B cell (primary cell): ENCODE data around the gene FRK. TPM values are rescaled to one million over a fixed set of nuclear protein-coding genes. Genes with fewer than 3 reads are reported as not detected.

Experiments used
- ATAC-seq: fragments of 200-7000 bp; cut with Tn5 transposase; one replicate; pipeline ENCODE4 v1.10.0; 2021; ENCODE audit warnings: low read depth, mild to moderate bottlenecking, moderate number of reproducible peaks, moderate library complexity
- CTCF ChIA-PET: fragments of 350-600 bp; sonication (Branson Sonifier 250); formaldehyde crosslinking; loops from one replicate; lab custom pipeline; 2021; ENCODE audit warnings: antibody characterized with exemption, inconsistent platforms; lab: Charles Lee
- POLR2A ChIA-PET: fragments of 350-600 bp; sonication (Branson Sonifier 250); formaldehyde crosslinking; loops from one replicate; lab custom pipeline; 2021; ENCODE audit warnings: antibody characterized with exemption; lab: Charles Lee
- DNase-seq: peaks from one replicate; pipeline ENCODE4 v3.0.0; 2013
- H2AFZ ChIP-seq: 2 replicates; pipeline ENCODE4 v1.6.1; 2012; ENCODE audit warnings: mild to moderate bottlenecking, low read depth, low read length; ENCODE audit not compliant: insufficient read depth, poor library complexity, severe bottlenecking
- H3K27ac ChIP-seq, 2 donors: 1 replicate in 1 of 2; 2 replicates in 1 of 2; pipeline ENCODE4 v1.5.1; 2012 to 2013; ENCODE audit warnings: low read length in 2 of 2, mild to moderate bottlenecking in 2 of 2, moderate library complexity in 1 of 2
- H3K27me3 ChIP-seq, 4 experiments: fragments of 200-600 bp in 1 of 4; sonication (generic) in 1 of 4; replicated peaks in 1 of 4; 1 replicate in 2 of 4; 2 replicates in 2 of 4; pipeline versions ENCODE4 v1.6.1 to v1.7.0; 2013 to 2016; ENCODE audit warnings: low read length in 3 of 4, mild to moderate bottlenecking in 2 of 4, mixed read lengths in 1 of 4, moderate library complexity in 1 of 4; ENCODE audit not compliant: insufficient read depth in 4 of 4, control insufficient read depth in 3 of 4; ENCODE audit errors: control extremely low read depth in 1 of 4
- H3K36me3 ChIP-seq, 2 experiments: replicated peaks in 1 of 2; 1 replicate in 1 of 2; 2 replicates in 1 of 2; pipeline versions ENCODE4 v1.6.1 to v1.7.1; 2013; ENCODE audit warnings: low read length in 1 of 2; ENCODE audit not compliant: insufficient read depth in 2 of 2, control insufficient read depth in 1 of 2; ENCODE audit errors: control extremely low read depth in 1 of 2, extremely low read depth in 1 of 2
- H3K4me1 ChIP-seq, 2 donors: fragments of 200-600 bp in 1 of 2; sonication (generic) in 1 of 2; 1 replicate in 1 of 2; 2 replicates in 1 of 2; pipeline versions ENCODE4 v1.5.1 to v1.6.1; 2013 to 2017; ENCODE audit warnings: low read length in 2 of 2; ENCODE audit not compliant: control insufficient read depth in 2 of 2, insufficient read depth in 2 of 2
- H3K4me2 ChIP-seq: replicated peaks from 2 replicates; pipeline ENCODE3; 2012; ENCODE audit warnings: mild to moderate bottlenecking, low read depth, low read length; ENCODE audit not compliant: poor library complexity, severe bottlenecking
- H3K4me3 ChIP-seq, 5 experiments: fragments of 200-600 bp in 1 of 5; sonication (generic) in 1 of 5; 1 replicate in 3 of 5; 2 replicates in 2 of 5; pipeline versions ENCODE4 v1.5.1 to v1.7.0; 2011 to 2016; ENCODE audit warnings: low read length in 4 of 5, mild to moderate bottlenecking in 4 of 5, low read depth in 2 of 5, control low read depth in 1 of 5, moderate library complexity in 1 of 5; ENCODE audit not compliant: insufficient read depth in 1 of 5; ENCODE audit errors: control extremely low read depth in 1 of 5, extremely low read depth in 1 of 5
- H3K79me2 ChIP-seq: fragments of 200-600 bp; sonication (generic); one replicate; pipeline ENCODE4 v1.6.0; 2016; ENCODE audit warnings: low read length; ENCODE audit not compliant: control insufficient read depth, insufficient read depth
- H3K9ac ChIP-seq: fragments of 200-600 bp; sonication (generic); 2 replicates; pipeline ENCODE4 v1.6.1; 2017; ENCODE audit warnings: mild to moderate bottlenecking, low read length, moderate library complexity
- H3K9me3 ChIP-seq, 3 donors: one replicate each; pipeline versions ENCODE4 v1.6.1 to v1.7.1; 2013; ENCODE audit warnings: low read length in 2 of 3; ENCODE audit not compliant: control insufficient read depth in 2 of 3, insufficient read depth in 1 of 3; ENCODE audit errors: control extremely low read depth in 1 of 3
- H4K20me1 ChIP-seq: 2 replicates; pipeline ENCODE4 v1.6.0; 2012; ENCODE audit warnings: mild to moderate bottlenecking, low read length; ENCODE audit not compliant: insufficient read depth, control insufficient read depth, poor library complexity, severe bottlenecking
- H3K27ac Mint-ChIP-seq: one replicate; pipeline ENCODE4 v1.8.0; 2021; ENCODE audit warnings: mixed read lengths
- H3K27me3 Mint-ChIP-seq: one replicate; pipeline ENCODE4 v1.8.0; 2021; ENCODE audit warnings: mixed read lengths
- H3K4me1 Mint-ChIP-seq: one replicate; pipeline ENCODE4 v1.8.0; 2021; ENCODE audit warnings: mixed read lengths
- H3K4me3 Mint-ChIP-seq: one replicate; pipeline ENCODE4 v1.8.0; 2021; ENCODE audit warnings: mixed read lengths
- H3K9me3 Mint-ChIP-seq: one replicate; pipeline ENCODE4 v1.8.0; 2022; ENCODE audit warnings: mixed read lengths; ENCODE audit not compliant: insufficient read depth
- EZH2 ChIP-seq: IDR thresholded peaks from 2 replicates; pipeline ENCODE4 v1.6.1; 2012; ENCODE audit warnings: borderline replicate concordance, low read depth, mild to moderate bottlenecking, moderate library complexity, low read length; ENCODE audit not compliant: insufficient read depth, poor library complexity, severe bottlenecking
- WGBS: methylation state at CpG from one replicate; pipeline ENCODE4 v1.1.5; 2013; ENCODE audit warnings: missing lambda C conversion rate; ENCODE audit not compliant: insufficient coverage; 5-methylcytosine and 5-hydroxymethylcytosine counted together
- intact Hi-C: fragments of 100-400 bp; cut with micrococcal nuclease; formaldehyde crosslinking; loops from one replicate; pipeline ENCODE4 v1.10.0; 2022
- polyA plus RNA-seq: library from polyadenylated mRNA; depleted of rRNA; stranded (reverse); fragments of >200 nt; gene quantifications from 2 replicates; pipeline ENCODE4 v1.2.3, GENCODE V29; 2012
- total RNA-seq, 2 donors: library from RNA; stranded (reverse); fragments of 120-200 nt in 1 of 2; gene quantifications; 1 replicate in 1 of 2; 2 replicates in 1 of 2; pipeline versions ENCODE4 v1.2.3 to v1.2.4, GENCODE V29; 2013 to 2022
- TF ChIP-seq, protein P1 (sequence below): fragments of 200-600 bp; IDR thresholded peaks from one replicate; pipeline ENCODE4 v1.8.0; 2022; ENCODE audit warnings: antibody characterized with exemption, mild to moderate bottlenecking

Gene FRK
- total and polyA plus RNA-seq, 2 donors (not counting 1 experiment from before 2014, with no cell fraction given) = 0.01 to 0.07 TPM

DNA sequence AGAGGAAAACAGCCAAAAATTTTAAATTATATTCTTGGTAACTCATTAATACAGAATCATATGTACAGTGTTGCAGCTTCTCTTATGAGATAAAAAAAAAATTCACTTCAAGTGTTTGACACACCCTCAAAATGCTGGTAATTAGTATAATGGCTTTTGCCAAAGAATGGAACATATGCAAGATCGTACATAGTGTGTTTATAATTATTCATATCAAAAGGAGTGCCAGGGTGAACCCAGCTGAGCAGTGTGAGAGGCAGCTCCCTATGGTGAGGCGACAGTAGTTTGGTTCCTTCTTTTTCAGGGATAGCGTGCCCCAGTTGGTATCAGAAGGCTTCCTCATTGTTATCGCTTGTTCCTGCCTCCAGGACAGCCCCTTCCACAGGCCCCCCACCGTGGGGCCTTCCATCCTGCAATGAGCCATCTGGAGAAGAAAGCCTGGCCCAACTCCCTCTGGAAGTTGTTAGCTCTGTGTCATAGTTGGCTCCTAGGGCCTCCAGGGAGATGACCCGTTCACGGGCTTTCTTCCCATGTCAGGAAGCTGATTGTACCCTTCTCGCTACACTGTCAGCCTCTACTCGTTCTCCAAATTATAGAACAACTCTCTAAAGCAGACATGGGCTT lies 150.7 kb downstream of the FRK start:
- CTCF ChIA-PET = no interaction called here
- Mint-ChIP-seq H3K4me3 (no peak overlapping the region), H3K4me1 (no peaks in the 10 kb centered on the region), H3K27me3 (peaks cover 18% of the 10 kb centered on the region), H3K27ac (no peak overlapping the region), H3K9me3 (no peaks in the 10 kb centered on the region)
- ATAC-seq (no peak), DNase-seq (no peak)
- no peak overlapping the region for H2AFZ ChIP-seq
- TF ChIP-seq EZH2 = no peak
- TF ChIP-seq, protein P1, sequence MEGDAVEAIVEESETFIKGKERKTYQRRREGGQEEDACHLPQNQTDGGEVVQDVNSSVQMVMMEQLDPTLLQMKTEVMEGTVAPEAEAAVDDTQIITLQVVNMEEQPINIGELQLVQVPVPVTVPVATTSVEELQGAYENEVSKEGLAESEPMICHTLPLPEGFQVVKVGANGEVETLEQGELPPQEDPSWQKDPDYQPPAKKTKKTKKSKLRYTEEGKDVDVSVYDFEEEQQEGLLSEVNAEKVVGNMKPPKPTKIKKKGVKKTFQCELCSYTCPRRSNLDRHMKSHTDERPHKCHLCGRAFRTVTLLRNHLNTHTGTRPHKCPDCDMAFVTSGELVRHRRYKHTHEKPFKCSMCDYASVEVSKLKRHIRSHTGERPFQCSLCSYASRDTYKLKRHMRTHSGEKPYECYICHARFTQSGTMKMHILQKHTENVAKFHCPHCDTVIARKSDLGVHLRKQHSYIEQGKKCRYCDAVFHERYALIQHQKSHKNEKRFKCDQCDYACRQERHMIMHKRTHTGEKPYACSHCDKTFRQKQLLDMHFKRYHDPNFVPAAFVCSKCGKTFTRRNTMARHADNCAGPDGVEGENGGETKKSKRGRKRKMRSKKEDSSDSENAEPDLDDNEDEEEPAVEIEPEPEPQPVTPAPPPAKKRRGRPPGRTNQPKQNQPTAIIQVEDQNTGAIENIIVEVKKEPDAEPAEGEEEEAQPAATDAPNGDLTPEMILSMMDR = no peak
- POLR2A ChIA-PET = no interaction called here
- no peak overlapping the region for H3K4me2 ChIP-seq
- H3K4me3 ChIP-seq = no peak overlapping the region
- intact Hi-C loops = no loop called here
- H3K9me3 ChIP-seq = no peaks in the 10 kb centered on the region
- no peaks in the 10 kb centered on the region for H3K79me2 ChIP-seq
- no peak overlapping the region for H3K27ac ChIP-seq
- H4K20me1 ChIP-seq = no peaks in the 10 kb centered on the region
- peaks cover 0 to 8% (median under 1%) of the 10 kb centered on the region in 4 experiments for H3K27me3 ChIP-seq
- 87% methylated on average over 6 of the region's 9 CpGs for WGBS
- H3K36me3 ChIP-seq = no peaks in the 10 kb centered on the region
- no peak overlapping the region for H3K9ac ChIP-seq
- no peaks in the 10 kb centered on the region for H3K4me1 ChIP-seq

DNA sequence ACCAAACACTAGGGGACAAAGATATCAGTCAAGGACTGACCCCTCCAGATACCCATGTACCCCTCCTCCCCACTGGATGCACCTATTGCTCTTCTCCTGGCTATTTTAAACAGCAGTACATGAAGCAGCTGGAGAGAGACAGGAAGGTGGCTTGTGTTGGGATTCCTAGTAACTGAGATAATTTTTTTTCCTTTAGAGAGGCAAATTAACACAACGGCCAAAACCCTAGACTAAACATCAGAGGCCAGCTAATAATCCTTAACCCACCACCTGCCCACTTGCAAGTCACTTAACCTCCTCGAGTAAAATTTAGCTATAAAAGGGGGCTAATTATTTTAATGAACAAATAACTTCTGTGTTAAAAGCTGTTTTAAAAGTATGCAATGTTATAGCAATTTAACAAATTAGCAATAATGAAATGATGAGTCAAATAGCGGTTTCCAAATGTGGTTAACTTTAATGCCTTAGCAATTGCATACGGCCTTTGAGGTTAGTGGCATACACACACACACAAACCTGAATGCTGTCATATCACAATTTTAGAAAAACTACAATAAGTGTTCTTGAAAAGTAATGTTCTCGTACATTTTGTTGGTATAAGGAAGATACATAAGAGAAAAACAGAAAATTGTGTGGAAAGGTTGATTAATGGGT lies 151.7 kb downstream of the FRK start:
- no peak overlapping the region for H3K4me3 ChIP-seq
- no peak overlapping the region for H3K27ac ChIP-seq
- Mint-ChIP-seq H3K27me3 (peaks cover 22% of the 10 kb centered on the region), H3K4me1 (no peaks in the 10 kb centered on the region), H3K4me3 (no peak overlapping the region), H3K9me3 (no peaks in the 10 kb centered on the region), H3K27ac (no peak overlapping the region)
- H3K27me3 ChIP-seq = peaks cover 0 to 9% (median under 1%) of the 10 kb centered on the region in 4 experiments
- DNase-seq (no peak), ATAC-seq (no peak)
- WGBS = no CpG with 5 or more reads among the region's 5 CpGs
- TF ChIP-seq, protein P1 = no peak
- intact Hi-C loops = no loop called here
- ChIA-PET POLR2A (no interaction called here), CTCF (no interaction called here)
- H2AFZ ChIP-seq = no peak overlapping the region
- H3K4me1 ChIP-seq = no peaks in the 10 kb centered on the region
- no peak overlapping the region for H3K4me2 ChIP-seq
- H3K9me3 ChIP-seq = no peaks in the 10 kb centered on the region
- no peaks in the 10 kb centered on the region for H3K79me2 ChIP-seq
- H3K9ac ChIP-seq = no peak overlapping the region
- no peaks in the 10 kb centered on the region for H3K36me3 ChIP-seq
- H4K20me1 ChIP-seq = no peaks in the 10 kb centered on the region
